Measurements from ENCODE around the gene HACD3. TPM values are rescaled to one million over a fixed set of nuclear protein-coding genes. Genes with fewer than 3 reads are reported as not detected.
"Not testable (repeated sequence)": the region's sequence is repeated elsewhere in the genome, so short reads cannot be mapped to it uniquely, and the experiment has no call there.

The HACD3 gene
- polyA plus RNA-seq, 6 donors from 2014 or later = 15.0 to 25.8 (median 23.7) TPM

- DNase-seq = no peak
- no peaks in the 10 kb centered on the region for H3K36me3 Mint-ChIP-seq
- peak overlapping the region in 1 of 6 donors; percentile 90 for H3K27ac Mint-ChIP-seq
- H3K9me3 Mint-ChIP-seq = no peaks in the 10 kb centered on the region
- peaks cover 9 to 25% (median 15%) of the 10 kb centered on the region in 3 donors for H3K4me1 Mint-ChIP-seq
- H3K27me3 Mint-ChIP-seq = no peaks in the 10 kb centered on the region
- ATAC-seq (ENCODE audit: low read depth in 2 of 2) = no peak
- H3K4me3 Mint-ChIP-seq = no peak overlapping the region
These were observed 1.7 kb upstream of the HACD3 start for GRCh38 chr15:65528461-65529060.

GRCh38 chr15:65529762-65530317 lies 423 bp upstream of the HACD3 start:
- Mint-ChIP-seq H3K36me3 (no peaks in the 10 kb centered on the region), H3K4me1 (peaks cover 15 to 29% (median 17%) of the 10 kb centered on the region in 3 donors), H3K4me3 (peak overlapping the region; percentile 81 to 93 (median 86)), H3K27me3 (no peaks in the 10 kb centered on the region), H3K27ac (peak overlapping the region; percentile 18 to 86 (median 78)), H3K9me3 (no peaks in the 10 kb centered on the region)
- ATAC-seq (ENCODE audit: low read depth in 2 of 2) (peak in 1 of 2 donors; percentile 8), DNase-seq (no peak)

GRCh38 chr15:65532738-65533051 lies 2.4 kb downstream of the HACD3 start:
- ATAC-seq (ENCODE audit: low read depth in 2 of 2) = no peak
- DNase-seq = no peak
- Mint-ChIP-seq H3K36me3 (no peaks in the 10 kb centered on the region), H3K4me3 (peak overlapping the region in 2 of 8 donors; percentile 50 to 56), H3K4me1 (peaks cover 15 to 29% (median 17%) of the 10 kb centered on the region in 3 donors), H3K27me3 (no peaks in the 10 kb centered on the region), H3K9me3 (no peaks in the 10 kb centered on the region), H3K27ac (no peak overlapping the region)

GRCh38 chr15:65533057-65533756 lies 2.9 kb downstream of the HACD3 start:
- no peaks in the 10 kb centered on the region for H3K9me3 Mint-ChIP-seq
- H3K36me3 Mint-ChIP-seq = no peaks in the 10 kb centered on the region
- H3K4me1 Mint-ChIP-seq = peaks cover 15 to 29% (median 17%) of the 10 kb centered on the region in 3 donors
- no peak overlapping the region for H3K27ac Mint-ChIP-seq
- ATAC-seq (ENCODE audit: low read depth in 2 of 2) (no peak), DNase-seq (no peak)
- H3K4me3 Mint-ChIP-seq = peak overlapping the region in 2 of 8 donors; percentile 37 to 50
- no peaks in the 10 kb centered on the region for H3K27me3 Mint-ChIP-seq

DNA sequence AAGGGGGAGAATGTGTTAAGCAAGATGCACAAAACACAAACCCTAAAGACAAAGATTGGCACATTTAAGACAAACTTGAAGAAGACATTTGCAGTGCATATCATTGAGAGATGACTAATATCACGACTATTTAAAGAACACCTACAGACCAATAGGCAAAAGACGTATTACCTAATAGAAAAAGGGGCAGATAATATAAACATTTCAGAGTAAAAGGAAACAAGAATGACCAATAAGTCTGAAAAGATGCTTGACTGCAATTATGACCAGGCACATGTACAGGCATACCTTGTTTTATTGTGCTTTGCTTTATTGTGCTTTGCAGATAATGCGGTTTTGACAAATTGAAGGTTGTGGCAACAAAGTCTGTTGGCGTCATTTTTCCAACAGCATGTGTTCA lies 4.9 kb downstream of the HACD3 start:
- H3K27ac Mint-ChIP-seq = no peak overlapping the region
- no peaks in the 10 kb centered on the region for H3K36me3 Mint-ChIP-seq
- H3K9me3 Mint-ChIP-seq = no peaks in the 10 kb centered on the region
- no peak overlapping the region for H3K4me3 Mint-ChIP-seq
- H3K4me1 Mint-ChIP-seq = peaks cover 8 to 22% (median 13%) of the 10 kb centered on the region in 3 donors
- no peaks in the 10 kb centered on the region for H3K27me3 Mint-ChIP-seq
- ATAC-seq (ENCODE audit: low read depth in 2 of 2) (no peak), DNase-seq (no peak)

DNA sequence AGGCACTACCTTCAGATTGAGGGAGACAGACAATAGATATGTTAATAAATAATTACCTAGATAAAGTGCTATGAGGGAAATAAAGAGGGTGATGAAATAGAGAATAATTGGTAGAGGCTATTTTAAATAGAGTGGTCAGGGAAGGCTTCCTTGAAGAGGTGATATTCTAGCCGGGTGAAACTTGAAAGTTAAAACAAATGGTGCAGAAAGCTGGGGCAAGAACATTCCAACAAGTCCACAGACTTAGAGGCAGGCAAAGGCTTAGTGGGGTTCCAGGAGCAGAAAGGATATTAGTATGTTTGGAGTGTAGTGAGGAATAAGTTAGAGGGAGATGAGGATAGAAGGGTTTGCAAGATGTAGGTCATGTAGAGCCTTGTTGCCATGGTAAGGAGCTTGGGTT lies 10.1 kb downstream of the HACD3 start:
- H3K36me3 Mint-ChIP-seq = no peaks in the 10 kb centered on the region
- DNase-seq (no peak), ATAC-seq (ENCODE audit: low read depth in 2 of 2) (no peak)
- H3K9me3 Mint-ChIP-seq = no peaks in the 10 kb centered on the region
- peaks cover 0 to 7% (median 0%) of the 10 kb centered on the region in 3 donors for H3K4me1 Mint-ChIP-seq
- H3K27me3 Mint-ChIP-seq = no peaks in the 10 kb centered on the region
- H3K27ac Mint-ChIP-seq = peak overlapping the region in 1 of 6 donors; percentile 13
- no peak overlapping the region for H3K4me3 Mint-ChIP-seq

DNA sequence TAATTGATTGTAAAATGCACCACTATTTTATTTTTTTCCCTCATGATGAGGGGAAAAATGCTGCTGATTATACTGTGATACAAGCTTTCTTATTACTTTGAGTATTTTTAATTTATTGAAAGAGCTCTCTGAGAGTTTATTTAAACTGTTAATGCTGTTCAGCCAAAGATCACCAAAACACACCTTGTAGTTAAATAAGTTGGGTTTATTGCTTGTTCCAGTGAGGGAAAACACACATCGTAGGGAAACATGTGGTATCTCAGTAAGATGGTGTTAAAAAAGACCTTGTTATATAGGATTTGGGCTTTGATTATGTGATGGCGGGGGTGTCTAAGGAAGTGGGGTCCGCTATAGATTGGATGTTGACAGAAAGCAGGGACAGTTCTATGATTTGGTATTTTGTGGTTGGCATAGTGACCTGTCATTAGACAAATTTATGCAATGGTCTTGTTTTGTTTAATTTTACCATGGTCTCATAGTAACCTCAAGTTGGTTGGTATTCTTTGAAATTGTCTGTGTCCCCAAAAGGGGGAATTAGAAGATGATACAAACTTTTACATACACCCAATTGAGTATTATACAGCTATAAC lies 11.1 kb downstream of the HACD3 start:
- H3K4me3 Mint-ChIP-seq = no peak overlapping the region
- DNase-seq (no peak), ATAC-seq (ENCODE audit: low read depth in 2 of 2) (no peak)
- no peaks in the 10 kb centered on the region for H3K27me3 Mint-ChIP-seq
- no peaks in the 10 kb centered on the region for H3K9me3 Mint-ChIP-seq
- H3K4me1 Mint-ChIP-seq = peaks cover 0 to 9% (median 0%) of the 10 kb centered on the region in 3 donors
- H3K27ac Mint-ChIP-seq = peak overlapping the region in 1 of 6 donors; percentile 12
- no peaks in the 10 kb centered on the region for H3K36me3 Mint-ChIP-seq

- no peak for ATAC-seq (ENCODE audit: low read depth in 2 of 2)
- H3K4me3 Mint-ChIP-seq = no peak overlapping the region
- H3K36me3 Mint-ChIP-seq = no peaks in the 10 kb centered on the region
- no peak for DNase-seq
- H3K4me1 Mint-ChIP-seq = peaks cover 6 to 12% (median 10%) of the 10 kb centered on the region in 3 donors
- H3K27me3 Mint-ChIP-seq = no peaks in the 10 kb centered on the region
- H3K27ac Mint-ChIP-seq = peak overlapping the region in 1 of 6 donors; percentile 31
- no peaks in the 10 kb centered on the region for H3K9me3 Mint-ChIP-seq
These were observed 17.6 kb downstream of the HACD3 start for GRCh38 chr15:65547841-65548240.

GRCh38 chr15:65549288-65549687 lies 19.0 kb downstream of the HACD3 start:
- H3K27ac Mint-ChIP-seq; DNase-seq; H3K4me3 Mint-ChIP-seq; H3K9me3 Mint-ChIP-seq; ATAC-seq (ENCODE audit: low read depth in 2 of 2); H3K36me3 Mint-ChIP-seq; H3K27me3 Mint-ChIP-seq: not testable (repeated sequence)
- H3K4me1 Mint-ChIP-seq = peaks cover 10 to 15% (median 12%) of the 10 kb centered on the region in 3 donors

GRCh38 chr15:65550681-65551098 lies 20.4 kb downstream of the HACD3 start:
- no peaks in the 10 kb centered on the region for H3K9me3 Mint-ChIP-seq

GRCh38 chr15:65551183-65551582 lies 20.9 kb downstream of the HACD3 start:
- peaks cover 8 to 16% of the 10 kb centered on the region in 2 donors for H3K36me3 Mint-ChIP-seq
- no peak overlapping the region for H3K4me3 Mint-ChIP-seq
- H3K27me3 Mint-ChIP-seq = no peaks in the 10 kb centered on the region
- no peak for ATAC-seq (ENCODE audit: low read depth in 2 of 2)
- no peak for DNase-seq
- peak overlapping the region in 2 of 6 donors; percentile 2 to 73 for H3K27ac Mint-ChIP-seq
- peaks cover 7 to 18% (median 12%) of the 10 kb centered on the region in 3 donors for H3K4me1 Mint-ChIP-seq
- H3K9me3 Mint-ChIP-seq = no peaks in the 10 kb centered on the region

More at GRCh38 chr15:65550681-65551098, 20.4 kb downstream of the HACD3 start:
- DNase-seq = no peak
- ATAC-seq (ENCODE audit: low read depth in 2 of 2) = no peak
- peak overlapping the region in 2 of 6 donors; percentile 73 to 86 for H3K27ac Mint-ChIP-seq
- H3K27me3 Mint-ChIP-seq = no peaks in the 10 kb centered on the region
- peaks cover 10 to 17% (median 12%) of the 10 kb centered on the region in 3 donors for H3K4me1 Mint-ChIP-seq
- H3K4me3 Mint-ChIP-seq = no peak overlapping the region
- peaks cover 7 to 14% of the 10 kb centered on the region in 2 donors for H3K36me3 Mint-ChIP-seq

DNA sequence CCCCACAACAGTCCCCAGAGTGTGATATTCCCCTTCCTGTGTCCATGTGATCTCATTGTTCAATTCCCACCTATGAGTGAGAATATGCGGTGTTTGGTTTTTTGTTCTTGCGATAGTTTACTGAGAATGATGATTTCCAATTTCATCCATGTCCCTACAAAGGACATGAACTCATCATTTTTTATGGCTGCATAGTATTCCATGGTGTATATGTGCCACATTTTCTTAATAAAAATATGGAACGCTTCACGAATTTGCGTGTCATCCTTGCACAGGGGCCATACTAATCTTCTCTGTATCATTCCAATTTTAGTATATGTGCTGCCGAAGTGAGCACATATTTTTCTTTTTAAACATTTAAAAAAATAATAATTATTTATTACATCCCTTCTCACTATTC lies 22.6 kb downstream of the HACD3 start:
- H3K36me3 Mint-ChIP-seq = peaks cover 10 to 21% of the 10 kb centered on the region in 2 donors
- H3K4me1 Mint-ChIP-seq = peaks cover 4 to 21% (median 7%) of the 10 kb centered on the region in 3 donors
- H3K27ac Mint-ChIP-seq; H3K9me3 Mint-ChIP-seq; DNase-seq; H3K27me3 Mint-ChIP-seq; H3K4me3 Mint-ChIP-seq; ATAC-seq (ENCODE audit: low read depth in 2 of 2): not testable (repeated sequence)

DNA sequence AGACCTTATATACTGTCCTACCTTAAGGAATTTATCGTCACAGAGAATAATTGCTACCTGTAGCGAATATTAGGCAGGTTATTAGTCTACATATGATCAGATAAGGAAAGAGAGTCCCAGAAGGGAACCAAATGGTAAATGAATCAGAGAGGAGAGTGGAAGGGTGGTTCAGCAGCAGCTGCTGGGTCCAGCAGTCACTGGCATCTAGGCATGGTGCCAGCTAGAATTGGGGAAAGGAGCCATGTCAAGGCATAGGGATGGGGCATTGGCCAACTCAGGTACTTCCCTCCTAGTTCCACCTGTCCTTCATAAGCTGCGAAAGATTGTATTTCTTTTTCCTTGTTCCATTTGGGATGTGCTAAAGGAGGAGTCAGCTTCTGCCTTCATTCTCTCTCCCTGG lies 23.4 kb downstream of the HACD3 start:
- peaks cover 14 to 21% of the 10 kb centered on the region in 2 donors for H3K36me3 Mint-ChIP-seq

More for the DNA sequence above, 23.4 kb downstream of the HACD3 start:
- no peak for DNase-seq
- Mint-ChIP-seq H3K4me3 (no peak overlapping the region), H3K27ac (peak overlapping the region in 2 of 6 donors; percentile 14 to 55), H3K9me3 (no peaks in the 10 kb centered on the region), H3K4me1 (peaks cover 4 to 21% (median 7%) of the 10 kb centered on the region in 3 donors), H3K27me3 (no peaks in the 10 kb centered on the region)
- ATAC-seq (ENCODE audit: low read depth in 2 of 2) = no peak

Measured in naive B cell (primary cell).